Measurements from ENCODE around the gene TERF2IP.

DNA sequence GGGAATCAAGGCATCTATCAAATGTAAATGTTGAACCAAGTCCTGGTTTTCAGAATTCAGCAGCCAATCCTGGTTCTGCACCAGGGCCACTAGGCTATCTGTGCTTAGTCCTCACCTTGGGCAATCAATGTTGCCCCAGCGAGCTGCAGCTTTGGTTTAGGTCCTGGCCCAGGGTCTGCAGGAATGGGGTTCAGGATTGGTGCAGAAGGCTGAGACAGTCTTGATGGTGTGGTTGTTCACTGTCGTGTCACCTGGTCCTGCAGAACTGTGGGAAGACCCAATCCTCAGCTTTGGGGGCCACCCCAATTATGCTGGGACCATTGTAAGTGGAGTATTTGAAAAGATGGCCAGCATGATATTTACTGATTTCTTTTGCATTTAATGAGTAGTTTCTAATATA, 10.6 kb downstream of the TERF2IP start:
- TF ChIP-seq, protein P1, sequence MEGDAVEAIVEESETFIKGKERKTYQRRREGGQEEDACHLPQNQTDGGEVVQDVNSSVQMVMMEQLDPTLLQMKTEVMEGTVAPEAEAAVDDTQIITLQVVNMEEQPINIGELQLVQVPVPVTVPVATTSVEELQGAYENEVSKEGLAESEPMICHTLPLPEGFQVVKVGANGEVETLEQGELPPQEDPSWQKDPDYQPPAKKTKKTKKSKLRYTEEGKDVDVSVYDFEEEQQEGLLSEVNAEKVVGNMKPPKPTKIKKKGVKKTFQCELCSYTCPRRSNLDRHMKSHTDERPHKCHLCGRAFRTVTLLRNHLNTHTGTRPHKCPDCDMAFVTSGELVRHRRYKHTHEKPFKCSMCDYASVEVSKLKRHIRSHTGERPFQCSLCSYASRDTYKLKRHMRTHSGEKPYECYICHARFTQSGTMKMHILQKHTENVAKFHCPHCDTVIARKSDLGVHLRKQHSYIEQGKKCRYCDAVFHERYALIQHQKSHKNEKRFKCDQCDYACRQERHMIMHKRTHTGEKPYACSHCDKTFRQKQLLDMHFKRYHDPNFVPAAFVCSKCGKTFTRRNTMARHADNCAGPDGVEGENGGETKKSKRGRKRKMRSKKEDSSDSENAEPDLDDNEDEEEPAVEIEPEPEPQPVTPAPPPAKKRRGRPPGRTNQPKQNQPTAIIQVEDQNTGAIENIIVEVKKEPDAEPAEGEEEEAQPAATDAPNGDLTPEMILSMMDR (conservative IDR thresholded peaks at IDR 0.05; ENCODE audit: low read depth in 2 of 2): no peak
- TF ChIP-seq, protein P2, sequence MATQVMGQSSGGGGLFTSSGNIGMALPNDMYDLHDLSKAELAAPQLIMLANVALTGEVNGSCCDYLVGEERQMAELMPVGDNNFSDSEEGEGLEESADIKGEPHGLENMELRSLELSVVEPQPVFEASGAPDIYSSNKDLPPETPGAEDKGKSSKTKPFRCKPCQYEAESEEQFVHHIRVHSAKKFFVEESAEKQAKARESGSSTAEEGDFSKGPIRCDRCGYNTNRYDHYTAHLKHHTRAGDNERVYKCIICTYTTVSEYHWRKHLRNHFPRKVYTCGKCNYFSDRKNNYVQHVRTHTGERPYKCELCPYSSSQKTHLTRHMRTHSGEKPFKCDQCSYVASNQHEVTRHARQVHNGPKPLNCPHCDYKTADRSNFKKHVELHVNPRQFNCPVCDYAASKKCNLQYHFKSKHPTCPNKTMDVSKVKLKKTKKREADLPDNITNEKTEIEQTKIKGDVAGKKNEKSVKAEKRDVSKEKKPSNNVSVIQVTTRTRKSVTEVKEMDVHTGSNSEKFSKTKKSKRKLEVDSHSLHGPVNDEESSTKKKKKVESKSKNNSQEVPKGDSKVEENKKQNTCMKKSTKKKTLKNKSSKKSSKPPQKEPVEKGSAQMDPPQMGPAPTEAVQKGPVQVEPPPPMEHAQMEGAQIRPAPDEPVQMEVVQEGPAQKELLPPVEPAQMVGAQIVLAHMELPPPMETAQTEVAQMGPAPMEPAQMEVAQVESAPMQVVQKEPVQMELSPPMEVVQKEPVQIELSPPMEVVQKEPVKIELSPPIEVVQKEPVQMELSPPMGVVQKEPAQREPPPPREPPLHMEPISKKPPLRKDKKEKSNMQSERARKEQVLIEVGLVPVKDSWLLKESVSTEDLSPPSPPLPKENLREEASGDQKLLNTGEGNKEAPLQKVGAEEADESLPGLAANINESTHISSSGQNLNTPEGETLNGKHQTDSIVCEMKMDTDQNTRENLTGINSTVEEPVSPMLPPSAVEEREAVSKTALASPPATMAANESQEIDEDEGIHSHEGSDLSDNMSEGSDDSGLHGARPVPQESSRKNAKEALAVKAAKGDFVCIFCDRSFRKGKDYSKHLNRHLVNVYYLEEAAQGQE (IDR thresholded peaks at IDR 0.05; ENCODE audit: unreplicated experiment): no peak
- TF ChIP-seq EZH2phosphoT487 (IDR thresholded peaks at IDR 0.05; ENCODE audit: unreplicated experiment) (no peak), JUNB (IDR thresholded peaks at IDR 0.05; ENCODE audit: unreplicated experiment) (no peak), STAT1 (IDR thresholded peaks at IDR 0.05; ENCODE audit: unreplicated experiment) (no peak), POLR2AphosphoS5 (IDR thresholded peaks at IDR 0.05; ENCODE audit: low read depth) (no peak), EZH2 (IDR thresholded peaks at IDR 0.05; ENCODE audit: low read depth, unreplicated experiment) (no peak), ZNF114 (CRISPR knock-in tag; IDR thresholded peaks at IDR 0.05) (no peak), NANOG (IDR thresholded peaks at IDR 0.05; ENCODE audit: borderline replicate concordance) (no peak), CREB1 (CRISPR knock-in tag; IDR thresholded peaks at IDR 0.05; ENCODE audit: low read depth) (no peak), ZNF331 (CRISPR knock-in tag; IDR thresholded peaks at IDR 0.05; ENCODE audit: low read depth) (no peak)
- TF ChIP-seq, protein P3, sequence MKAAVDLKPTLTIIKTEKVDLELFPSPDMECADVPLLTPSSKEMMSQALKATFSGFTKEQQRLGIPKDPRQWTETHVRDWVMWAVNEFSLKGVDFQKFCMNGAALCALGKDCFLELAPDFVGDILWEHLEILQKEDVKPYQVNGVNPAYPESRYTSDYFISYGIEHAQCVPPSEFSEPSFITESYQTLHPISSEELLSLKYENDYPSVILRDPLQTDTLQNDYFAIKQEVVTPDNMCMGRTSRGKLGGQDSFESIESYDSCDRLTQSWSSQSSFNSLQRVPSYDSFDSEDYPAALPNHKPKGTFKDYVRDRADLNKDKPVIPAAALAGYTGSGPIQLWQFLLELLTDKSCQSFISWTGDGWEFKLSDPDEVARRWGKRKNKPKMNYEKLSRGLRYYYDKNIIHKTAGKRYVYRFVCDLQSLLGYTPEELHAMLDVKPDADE (IDR thresholded peaks at IDR 0.05): no peak
- TF ChIP-seq, protein P4, sequence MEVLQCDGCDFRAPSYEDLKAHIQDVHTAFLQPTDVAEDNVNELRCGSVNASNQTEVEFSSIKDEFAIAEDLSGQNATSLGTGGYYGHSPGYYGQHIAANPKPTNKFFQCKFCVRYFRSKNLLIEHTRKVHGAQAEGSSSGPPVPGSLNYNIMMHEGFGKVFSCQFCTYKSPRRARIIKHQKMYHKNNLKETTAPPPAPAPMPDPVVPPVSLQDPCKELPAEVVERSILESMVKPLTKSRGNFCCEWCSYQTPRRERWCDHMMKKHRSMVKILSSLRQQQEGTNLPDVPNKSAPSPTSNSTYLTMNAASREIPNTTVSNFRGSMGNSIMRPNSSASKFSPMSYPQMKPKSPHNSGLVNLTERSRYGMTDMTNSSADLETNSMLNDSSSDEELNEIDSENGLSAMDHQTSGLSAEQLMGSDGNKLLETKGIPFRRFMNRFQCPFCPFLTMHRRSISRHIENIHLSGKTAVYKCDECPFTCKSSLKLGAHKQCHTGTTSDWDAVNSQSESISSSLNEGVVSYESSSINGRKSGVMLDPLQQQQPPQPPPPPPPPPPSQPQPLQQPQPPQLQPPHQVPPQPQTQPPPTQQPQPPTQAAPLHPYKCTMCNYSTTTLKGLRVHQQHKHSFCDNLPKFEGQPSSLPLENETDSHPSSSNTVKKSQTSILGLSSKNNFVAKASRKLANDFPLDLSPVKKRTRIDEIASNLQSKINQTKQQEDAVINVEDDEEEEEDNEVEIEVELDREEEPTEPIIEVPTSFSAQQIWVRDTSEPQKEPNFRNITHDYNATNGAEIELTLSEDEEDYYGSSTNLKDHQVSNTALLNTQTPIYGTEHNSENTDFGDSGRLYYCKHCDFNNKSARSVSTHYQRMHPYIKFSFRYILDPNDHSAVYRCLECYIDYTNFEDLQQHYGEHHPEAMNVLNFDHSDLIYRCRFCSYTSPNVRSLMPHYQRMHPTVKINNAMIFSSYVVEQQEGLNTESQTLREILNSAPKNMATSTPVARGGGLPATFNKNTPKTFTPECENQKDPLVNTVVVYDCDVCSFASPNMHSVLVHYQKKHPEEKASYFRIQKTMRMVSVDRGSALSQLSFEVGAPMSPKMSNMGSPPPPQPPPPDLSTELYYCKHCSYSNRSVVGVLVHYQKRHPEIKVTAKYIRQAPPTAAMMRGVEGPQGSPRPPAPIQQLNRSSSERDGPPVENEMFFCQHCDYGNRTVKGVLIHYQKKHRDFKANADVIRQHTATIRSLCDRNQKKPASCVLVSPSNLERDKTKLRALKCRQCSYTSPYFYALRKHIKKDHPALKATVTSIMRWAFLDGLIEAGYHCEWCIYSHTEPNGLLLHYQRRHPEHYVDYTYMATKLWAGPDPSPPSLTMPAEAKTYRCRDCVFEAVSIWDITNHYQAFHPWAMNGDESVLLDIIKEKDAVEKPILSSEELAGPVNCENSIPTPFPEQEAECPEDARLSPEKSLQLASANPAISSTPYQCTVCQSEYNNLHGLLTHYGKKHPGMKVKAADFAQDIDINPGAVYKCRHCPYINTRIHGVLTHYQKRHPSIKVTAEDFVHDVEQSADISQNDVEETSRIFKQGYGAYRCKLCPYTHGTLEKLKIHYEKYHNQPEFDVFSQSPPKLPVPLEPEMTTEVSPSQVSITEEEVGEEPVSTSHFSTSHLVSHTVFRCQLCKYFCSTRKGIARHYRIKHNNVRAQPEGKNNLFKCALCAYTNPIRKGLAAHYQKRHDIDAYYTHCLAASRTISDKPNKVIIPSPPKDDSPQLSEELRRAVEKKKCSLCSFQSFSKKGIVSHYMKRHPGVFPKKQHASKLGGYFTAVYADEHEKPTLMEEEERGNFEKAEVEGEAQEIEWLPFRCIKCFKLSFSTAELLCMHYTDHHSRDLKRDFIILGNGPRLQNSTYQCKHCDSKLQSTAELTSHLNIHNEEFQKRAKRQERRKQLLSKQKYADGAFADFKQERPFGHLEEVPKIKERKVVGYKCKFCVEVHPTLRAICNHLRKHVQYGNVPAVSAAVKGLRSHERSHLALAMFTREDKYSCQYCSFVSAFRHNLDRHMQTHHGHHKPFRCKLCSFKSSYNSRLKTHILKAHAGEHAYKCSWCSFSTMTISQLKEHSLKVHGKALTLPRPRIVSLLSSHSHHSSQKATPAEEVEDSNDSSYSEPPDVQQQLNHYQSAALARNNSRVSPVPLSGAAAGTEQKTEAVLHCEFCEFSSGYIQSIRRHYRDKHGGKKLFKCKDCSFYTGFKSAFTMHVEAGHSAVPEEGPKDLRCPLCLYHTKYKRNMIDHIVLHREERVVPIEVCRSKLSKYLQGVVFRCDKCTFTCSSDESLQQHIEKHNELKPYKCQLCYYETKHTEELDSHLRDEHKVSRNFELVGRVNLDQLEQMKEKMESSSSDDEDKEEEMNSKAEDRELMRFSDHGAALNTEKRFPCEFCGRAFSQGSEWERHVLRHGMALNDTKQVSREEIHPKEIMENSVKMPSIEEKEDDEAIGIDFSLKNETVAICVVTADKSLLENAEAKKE (CRISPR knock-in tag; IDR thresholded peaks at IDR 0.05): no peak
